Measurements from ENCODE around the gene CLNS1A. TPM values are rescaled to one million over a fixed set of nuclear protein-coding genes. Genes with fewer than 3 reads are reported as not detected.

The CLNS1A gene
- total RNA-seq, 2 donors from 2014 or later, result 47.4 to 48.3 TPM

DNA sequence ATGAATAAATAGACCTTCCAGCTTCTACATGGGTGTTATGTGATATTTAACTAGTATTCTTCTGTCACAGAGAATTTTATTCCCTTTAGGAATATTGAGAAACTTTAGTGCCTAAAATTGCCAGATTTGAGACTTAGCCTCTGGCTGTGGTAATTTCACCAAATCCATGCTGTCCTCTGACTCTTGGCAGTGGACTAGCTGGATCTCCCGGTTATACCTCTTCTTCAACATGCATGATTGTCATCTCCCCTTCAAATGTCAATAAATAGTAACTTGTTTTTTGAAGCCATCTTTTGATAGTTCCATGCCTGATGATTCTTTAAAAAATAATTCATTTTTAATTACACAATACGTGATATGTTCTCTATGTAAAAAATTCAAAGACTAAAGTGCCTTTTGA is 39.4 kb downstream of the CLNS1A start:
- no peak overlapping the region for H3K4me3 ChIP-seq
- no peak overlapping the region for H3K27ac ChIP-seq
- no peak for DNase-seq (ENCODE audit: low spot score)
- H3K36me3 ChIP-seq, result no peaks in the 10 kb centered on the region
- no peaks in the 10 kb centered on the region for H3K27me3 ChIP-seq (replicated peaks; ENCODE audit: insufficient read depth)
- no peak for ATAC-seq (ENCODE audit: insufficient number of reproducible peaks, low FRiP score, low read depth)
- TF ChIP-seq, protein P1, sequence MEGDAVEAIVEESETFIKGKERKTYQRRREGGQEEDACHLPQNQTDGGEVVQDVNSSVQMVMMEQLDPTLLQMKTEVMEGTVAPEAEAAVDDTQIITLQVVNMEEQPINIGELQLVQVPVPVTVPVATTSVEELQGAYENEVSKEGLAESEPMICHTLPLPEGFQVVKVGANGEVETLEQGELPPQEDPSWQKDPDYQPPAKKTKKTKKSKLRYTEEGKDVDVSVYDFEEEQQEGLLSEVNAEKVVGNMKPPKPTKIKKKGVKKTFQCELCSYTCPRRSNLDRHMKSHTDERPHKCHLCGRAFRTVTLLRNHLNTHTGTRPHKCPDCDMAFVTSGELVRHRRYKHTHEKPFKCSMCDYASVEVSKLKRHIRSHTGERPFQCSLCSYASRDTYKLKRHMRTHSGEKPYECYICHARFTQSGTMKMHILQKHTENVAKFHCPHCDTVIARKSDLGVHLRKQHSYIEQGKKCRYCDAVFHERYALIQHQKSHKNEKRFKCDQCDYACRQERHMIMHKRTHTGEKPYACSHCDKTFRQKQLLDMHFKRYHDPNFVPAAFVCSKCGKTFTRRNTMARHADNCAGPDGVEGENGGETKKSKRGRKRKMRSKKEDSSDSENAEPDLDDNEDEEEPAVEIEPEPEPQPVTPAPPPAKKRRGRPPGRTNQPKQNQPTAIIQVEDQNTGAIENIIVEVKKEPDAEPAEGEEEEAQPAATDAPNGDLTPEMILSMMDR (IDR thresholded peaks at IDR 0.05), result no peak
- H3K9me3 ChIP-seq, result no peaks in the 10 kb centered on the region
- H3K4me1 ChIP-seq (ENCODE audit: control insufficient read depth in 1 of 2, low read depth in 2 of 2), result peaks cover 0 to 6% of the 10 kb centered on the region in 2 donors

DNA sequence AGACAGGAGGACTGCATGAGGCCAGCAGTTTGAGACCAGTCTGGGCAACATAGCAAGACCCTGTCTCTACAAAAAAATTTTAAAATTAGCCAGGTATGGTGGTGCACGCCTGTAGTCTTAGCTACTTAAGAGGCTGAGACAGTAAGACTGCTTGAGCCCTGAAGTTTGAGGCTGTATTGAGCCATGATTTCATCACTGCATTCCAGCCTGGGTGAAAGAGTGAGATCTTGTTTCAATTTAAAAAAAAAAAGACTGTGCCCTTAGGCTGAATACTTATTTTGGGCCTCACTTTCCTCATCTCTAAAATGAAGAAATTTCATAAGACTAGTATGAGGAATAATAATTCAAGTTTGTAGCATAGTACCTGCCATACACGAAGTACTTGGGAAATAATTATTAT is 41.0 kb downstream of the CLNS1A start:
- no peak for DNase-seq (ENCODE audit: low spot score)

GRCh38 chr11:77593883-77594282 is 43.7 kb downstream of the CLNS1A start:
- no peak for DNase-seq (ENCODE audit: low spot score)
- Histone ChIP-seq H3K27ac (no peak overlapping the region), H3K4me1 (ENCODE audit: control insufficient read depth in 1 of 2, low read depth in 2 of 2) (peaks cover under 1 to 1% of the 10 kb centered on the region in 2 donors), H3K27me3 (replicated peaks; ENCODE audit: insufficient read depth) (no peaks in the 10 kb centered on the region), H3K9me3 (no peaks in the 10 kb centered on the region), H3K4me3 (no peak overlapping the region), H3K36me3 (no peaks in the 10 kb centered on the region)
- TF ChIP-seq, protein P1 (IDR thresholded peaks at IDR 0.05), result no peak
- no peak for ATAC-seq (ENCODE audit: insufficient number of reproducible peaks, low FRiP score, low read depth)

More for the DNA sequence above, 41.0 kb downstream of the CLNS1A start:
- Histone ChIP-seq H3K9me3 (no peaks in the 10 kb centered on the region), H3K27ac (no peak overlapping the region), H3K36me3 (no peaks in the 10 kb centered on the region), H3K4me3 (no peak overlapping the region), H3K4me1 (ENCODE audit: control insufficient read depth in 1 of 2, low read depth in 2 of 2) (no peaks in the 10 kb centered on the region), H3K27me3 (replicated peaks; ENCODE audit: insufficient read depth) (no peaks in the 10 kb centered on the region)
- TF ChIP-seq, protein P1 (IDR thresholded peaks at IDR 0.05), result no peak
- no peak for ATAC-seq (ENCODE audit: insufficient number of reproducible peaks, low FRiP score, low read depth)

- DNase-seq (ENCODE audit: low spot score) (no peak), ATAC-seq (ENCODE audit: insufficient number of reproducible peaks, low FRiP score, low read depth) (no peak)
- no peak overlapping the region for H3K4me3 ChIP-seq
- H3K9me3 ChIP-seq, result no peaks in the 10 kb centered on the region
- no peaks in the 10 kb centered on the region for H3K27me3 ChIP-seq (replicated peaks; ENCODE audit: insufficient read depth)
- H3K36me3 ChIP-seq, result no peaks in the 10 kb centered on the region
- H3K4me1 ChIP-seq (ENCODE audit: control insufficient read depth in 1 of 2, low read depth in 2 of 2), result peaks cover 5 to 6% of the 10 kb centered on the region in 2 donors
- no peak overlapping the region for H3K27ac ChIP-seq
- TF ChIP-seq, protein P1 (IDR thresholded peaks at IDR 0.05), result no peak
Observed at GRCh38 chr11:77592727-77593126, 44.9 kb downstream of the CLNS1A start.

DNA sequence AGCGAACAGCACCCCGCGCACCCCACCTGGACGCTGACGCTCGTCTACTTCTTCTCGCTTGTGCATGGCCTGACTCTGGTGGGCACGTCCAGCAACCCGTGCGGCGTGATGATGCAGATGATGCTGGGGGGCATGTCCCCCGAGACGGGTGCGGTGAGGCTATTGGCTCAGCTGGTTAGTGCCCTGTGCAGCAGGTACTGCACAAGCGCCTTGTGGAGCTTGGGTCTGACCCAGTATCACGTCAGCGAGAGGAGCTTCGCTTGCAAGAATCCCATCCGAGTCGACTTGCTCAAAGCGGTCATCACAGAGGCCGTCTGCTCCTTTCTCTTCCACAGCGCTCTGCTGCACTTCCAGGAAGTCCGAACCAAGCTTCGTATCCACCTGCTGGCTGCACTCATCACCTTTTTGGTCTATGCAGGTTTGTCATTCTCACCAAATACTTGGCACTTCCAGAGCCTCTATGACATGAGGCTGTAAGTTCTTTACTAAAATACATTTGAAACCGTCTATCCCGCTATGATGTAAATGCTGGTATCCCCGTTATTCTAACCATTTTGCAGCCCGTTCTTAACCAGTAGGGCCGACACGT is 47.3 kb downstream of the CLNS1A start:
- peaks cover 5 to 6% of the 10 kb centered on the region in 2 donors for H3K4me1 ChIP-seq (ENCODE audit: control insufficient read depth in 1 of 2, low read depth in 2 of 2)
- H3K36me3 ChIP-seq, result no peaks in the 10 kb centered on the region
- ATAC-seq (ENCODE audit: insufficient number of reproducible peaks, low FRiP score, low read depth) (no peak), DNase-seq (ENCODE audit: low spot score) (no peak)
- peak overlapping the region; percentile 50 to 58 for H3K27ac ChIP-seq
- no peaks in the 10 kb centered on the region for H3K9me3 ChIP-seq
- no peaks in the 10 kb centered on the region for H3K27me3 ChIP-seq (replicated peaks; ENCODE audit: insufficient read depth)
- TF ChIP-seq, protein P1 (IDR thresholded peaks at IDR 0.05), result no peak
- H3K4me3 ChIP-seq, result peak overlapping the region; percentile 76
